ENCODE data around the gene PARVB. TPM values are rescaled to one million over a fixed set of nuclear protein-coding genes. Genes with fewer than 3 reads are reported as not detected.

PARVB gene
- total RNA-seq, 4 donors from 2014 or later, result 32.1 to 61.9 (median 41.9) TPM

DNA sequence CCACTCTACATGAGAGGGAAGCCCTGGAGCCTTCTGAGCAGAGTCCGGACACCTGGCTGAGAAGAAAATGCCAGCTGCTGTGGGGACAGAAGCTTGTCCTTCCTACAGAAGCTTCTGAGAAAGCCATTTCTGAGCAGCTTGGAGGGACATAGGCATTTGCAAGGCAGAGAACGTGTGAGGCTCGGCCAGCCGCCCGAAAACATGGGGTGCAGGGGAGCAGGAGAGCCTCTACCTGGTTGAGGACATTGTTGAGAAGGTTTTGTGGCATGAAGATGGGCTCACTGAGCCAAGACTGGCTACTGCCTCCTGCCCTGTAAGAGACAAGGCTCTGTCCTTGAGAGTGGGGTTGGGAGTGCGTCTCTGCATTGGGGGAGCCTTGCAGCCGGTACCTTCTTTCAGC is 43.5 kb upstream of the PARVB start:
- H3K27me3 ChIP-seq, result no peaks in the 10 kb centered on the region
- no peaks in the 10 kb centered on the region for H3K9me3 ChIP-seq
- no peaks in the 10 kb centered on the region for H3K4me1 ChIP-seq
- H3K4me3 ChIP-seq, result no peak overlapping the region
- no CpG with 5 or more reads among the region's 7 CpGs for WGBS, 2 donors (ENCODE audit: low coverage in 1 of 2)
- H3K36me3 ChIP-seq, result peaks cover 0 to 100% of the 10 kb centered on the region in 2 donors
- ATAC-seq, result no peak
- TF ChIP-seq, protein P1, sequence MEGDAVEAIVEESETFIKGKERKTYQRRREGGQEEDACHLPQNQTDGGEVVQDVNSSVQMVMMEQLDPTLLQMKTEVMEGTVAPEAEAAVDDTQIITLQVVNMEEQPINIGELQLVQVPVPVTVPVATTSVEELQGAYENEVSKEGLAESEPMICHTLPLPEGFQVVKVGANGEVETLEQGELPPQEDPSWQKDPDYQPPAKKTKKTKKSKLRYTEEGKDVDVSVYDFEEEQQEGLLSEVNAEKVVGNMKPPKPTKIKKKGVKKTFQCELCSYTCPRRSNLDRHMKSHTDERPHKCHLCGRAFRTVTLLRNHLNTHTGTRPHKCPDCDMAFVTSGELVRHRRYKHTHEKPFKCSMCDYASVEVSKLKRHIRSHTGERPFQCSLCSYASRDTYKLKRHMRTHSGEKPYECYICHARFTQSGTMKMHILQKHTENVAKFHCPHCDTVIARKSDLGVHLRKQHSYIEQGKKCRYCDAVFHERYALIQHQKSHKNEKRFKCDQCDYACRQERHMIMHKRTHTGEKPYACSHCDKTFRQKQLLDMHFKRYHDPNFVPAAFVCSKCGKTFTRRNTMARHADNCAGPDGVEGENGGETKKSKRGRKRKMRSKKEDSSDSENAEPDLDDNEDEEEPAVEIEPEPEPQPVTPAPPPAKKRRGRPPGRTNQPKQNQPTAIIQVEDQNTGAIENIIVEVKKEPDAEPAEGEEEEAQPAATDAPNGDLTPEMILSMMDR (IDR thresholded peaks at IDR 0.05), result no peak
- no peak for TF ChIP-seq POLR2AphosphoS5 (IDR thresholded peaks at IDR 0.05)
- TF ChIP-seq EP300 (IDR thresholded peaks at IDR 0.05), result no peak
- TF ChIP-seq POLR2A (IDR thresholded peaks at IDR 0.05), result no peak
- H3K27ac ChIP-seq, result no peak overlapping the region

- ATAC-seq, result no peak
- Histone ChIP-seq H3K4me1 (no peaks in the 10 kb centered on the region), H3K9me3 (no peaks in the 10 kb centered on the region), H3K36me3 (peaks cover 0 to 100% of the 10 kb centered on the region in 2 donors), H3K4me3 (no peak overlapping the region), H3K27me3 (no peaks in the 10 kb centered on the region), H3K27ac (no peak overlapping the region)
- no peak for TF ChIP-seq POLR2A (IDR thresholded peaks at IDR 0.05)
- no peak for TF ChIP-seq EP300 (IDR thresholded peaks at IDR 0.05)
- TF ChIP-seq, protein P1 (IDR thresholded peaks at IDR 0.05), result no peak
- WGBS, 2 donors (ENCODE audit: low coverage in 1 of 2), result 97% methylated on average over 6 of the region's 17 CpGs; no CpG with 5 or more reads in 1 of the 2 donors
Measured at GRCh38 chr22:43980996-43981395, 43.1 kb upstream of the PARVB start.

- TF ChIP-seq POLR2A (IDR thresholded peaks at IDR 0.05) (no peak), POLR2AphosphoS5 (IDR thresholded peaks at IDR 0.05) (no peak), EP300 (IDR thresholded peaks at IDR 0.05) (no peak)
- TF ChIP-seq, protein P1 (IDR thresholded peaks at IDR 0.05), result no peak
- Histone ChIP-seq H3K27me3 (no peaks in the 10 kb centered on the region), H3K27ac (no peak overlapping the region), H3K9me3 (no peaks in the 10 kb centered on the region), H3K36me3 (peaks cover 0 to 99% of the 10 kb centered on the region in 2 donors), H3K4me3 (no peak overlapping the region), H3K4me1 (no peaks in the 10 kb centered on the region)
- 95 to 96% methylated on average over 7 to 12 of the region's 16 CpGs for WGBS, 2 donors (ENCODE audit: low coverage in 1 of 2)
- no peak for ATAC-seq
Measured at GRCh38 chr22:43983808-43984207, 40.3 kb upstream of the PARVB start.

GRCh38 chr22:43985532-43985931 is 38.6 kb upstream of the PARVB start:
- Histone ChIP-seq H3K36me3 (peaks cover 0 to 99% of the 10 kb centered on the region in 2 donors), H3K4me3 (no peak overlapping the region), H3K27me3 (no peaks in the 10 kb centered on the region), H3K4me1 (no peaks in the 10 kb centered on the region), H3K9me3 (no peaks in the 10 kb centered on the region), H3K27ac (no peak overlapping the region)
- 78 to 88% methylated on average over 4 to 11 of the region's 12 CpGs for WGBS, 2 donors (ENCODE audit: low coverage in 1 of 2)
- TF ChIP-seq EP300 (IDR thresholded peaks at IDR 0.05), result no peak
- no peak for TF ChIP-seq POLR2A (IDR thresholded peaks at IDR 0.05)
- TF ChIP-seq POLR2AphosphoS5 (IDR thresholded peaks at IDR 0.05), result no peak
- ATAC-seq, result no peak

DNA sequence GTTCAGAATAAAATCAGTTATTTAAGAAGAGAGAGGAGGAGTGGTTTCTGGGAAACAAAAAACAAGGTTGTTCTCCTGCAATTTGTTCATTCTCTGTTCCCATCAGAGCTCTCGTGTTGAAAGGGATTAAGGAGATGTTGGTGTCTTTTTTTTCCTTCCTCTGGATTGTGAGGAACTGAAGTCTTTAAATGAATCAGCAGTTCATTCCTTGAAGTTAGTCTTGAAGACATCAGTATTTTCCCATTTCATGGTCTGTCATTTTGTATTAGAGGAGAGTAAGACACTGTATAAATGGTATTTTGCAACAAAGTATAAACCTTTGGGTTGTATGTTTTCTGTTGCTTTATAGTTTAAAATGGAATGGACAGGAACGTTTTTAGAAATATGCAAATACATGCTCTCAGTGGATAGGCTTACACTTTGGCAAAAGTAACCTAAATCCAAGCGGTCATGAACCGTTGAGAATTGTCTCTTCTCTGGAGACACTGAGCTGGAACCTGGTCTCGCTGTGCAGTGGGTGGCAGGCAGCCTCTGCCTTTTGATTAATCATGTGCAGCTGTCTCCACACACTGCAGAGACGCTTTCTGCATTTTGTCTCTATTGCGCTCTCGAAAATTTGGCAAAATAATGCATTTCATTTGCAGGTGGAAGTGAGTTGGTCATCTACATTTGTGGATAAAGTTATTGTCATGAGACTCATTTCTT is 35.8 kb upstream of the PARVB start:
- peaks cover 0 to 6% (median 0%) of the 10 kb centered on the region in 3 donors for H3K4me1 ChIP-seq
- 57 to 67% methylated on average over 8 of the region's 8 CpGs for WGBS, 2 donors (ENCODE audit: low coverage in 1 of 2)
- H3K27ac ChIP-seq, result no peak overlapping the region
- no peak for ATAC-seq
- no peaks in the 10 kb centered on the region for H3K9me3 ChIP-seq
- TF ChIP-seq POLR2AphosphoS5 (IDR thresholded peaks at IDR 0.05), result no peak
- TF ChIP-seq, protein P1 (IDR thresholded peaks at IDR 0.05), result no peak
- TF ChIP-seq EP300 (IDR thresholded peaks at IDR 0.05), result no peak
- TF ChIP-seq POLR2A (IDR thresholded peaks at IDR 0.05), result no peak
- H3K4me3 ChIP-seq, result no peak overlapping the region
- no peaks in the 10 kb centered on the region for H3K27me3 ChIP-seq
- peaks cover 0 to 98% of the 10 kb centered on the region in 2 donors for H3K36me3 ChIP-seq
